GM18520 (cell line): ENCODE results near the gene ZFHX3.

Experiments used
- ATAC-seq: cut with Tn5 transposase; IDR thresholded peaks from one replicate; pipeline ENCODE4 v1.9.1; 2021; ENCODE audit not compliant: unreplicated experiment

The ZFHX3 gene

GRCh38 chr16:73069581-73070262 is 21.8 kb upstream of the ZFHX3 start:
- no peak for ATAC-seq

GRCh38 chr16:73068541-73069401 is 20.8 kb upstream of the ZFHX3 start:
- ATAC-seq: no peak

- no peak for ATAC-seq
Observed at GRCh38 chr16:73067671-73068540, 20.0 kb upstream of the ZFHX3 start.

- no peak for ATAC-seq
Observed at GRCh38 chr16:73066927-73067670, 19.2 kb upstream of the ZFHX3 start.

- ATAC-seq: no peak
Observed at GRCh38 chr16:73066331-73066926, 18.5 kb upstream of the ZFHX3 start.

GRCh38 chr16:73065632-73066330 is 17.9 kb upstream of the ZFHX3 start:
- no peak for ATAC-seq

GRCh38 chr16:73064994-73065545 is 17.1 kb upstream of the ZFHX3 start:
- no peak for ATAC-seq

GRCh38 chr16:73064212-73064993 is 16.5 kb upstream of the ZFHX3 start:
- ATAC-seq: no peak

GRCh38 chr16:73063854-73064211 is 15.9 kb upstream of the ZFHX3 start:
- no peak for ATAC-seq

GRCh38 chr16:73062743-73063733 is 15.1 kb upstream of the ZFHX3 start:
- ATAC-seq: no peak

- ATAC-seq: no peak
Observed at GRCh38 chr16:73062001-73062616, 14.2 kb upstream of the ZFHX3 start.

GRCh38 chr16:73060892-73061490 is 13.1 kb upstream of the ZFHX3 start:
- no peak for ATAC-seq

GRCh38 chr16:73059779-73060615 is 12.1 kb upstream of the ZFHX3 start:
- ATAC-seq: no peak

- no peak for ATAC-seq
Observed at GRCh38 chr16:73058616-73059409, 10.9 kb upstream of the ZFHX3 start.

GRCh38 chr16:73058221-73058615 is 10.3 kb upstream of the ZFHX3 start:
- ATAC-seq: peak; percentile 38
